OCI-LY1 (cell line): ENCODE results near the gene VTI1A.

Source experiments
- H2AFZ ChIP-seq: fragments of 200-600 bp; sonication (generic), shearing (Covaris generic); 2 replicates; pipeline ENCODE4 v1.6.0; 2014; ENCODE audit warnings: antibody characterized with exemption, mild to moderate bottlenecking, low read length
- H3F3A ChIP-seq: fragments of 200-600 bp; sonication (generic), shearing (Covaris generic); 2 replicates; pipeline ENCODE4 v1.6.0; 2014; ENCODE audit warnings: mild to moderate bottlenecking, antibody characterized with exemption, low read length, moderate library complexity; ENCODE audit not compliant: insufficient read depth
- H3K27ac ChIP-seq: fragments of 200-600 bp; sonication (generic); 2 replicates; pipeline ENCODE4 v1.5.1; 2014; ENCODE audit warnings: low read length, mixed run types, mild to moderate bottlenecking, low read depth; ENCODE audit not compliant: poor library complexity, severe bottlenecking
- H3K27me3 ChIP-seq: fragments of 200-600 bp; sonication (generic); 2 replicates; pipeline ENCODE4 v1.6.0; 2014; ENCODE audit warnings: antibody characterized with exemption, mild to moderate bottlenecking, low read length, moderate library complexity; ENCODE audit not compliant: insufficient read depth
- H3K36me3 ChIP-seq: fragments of 200-600 bp; sonication (generic); 2 replicates; pipeline ENCODE4 v1.6.1; 2014; ENCODE audit warnings: mild to moderate bottlenecking, antibody characterized with exemption, low read length, moderate library complexity, mixed read lengths; ENCODE audit not compliant: insufficient read depth
- H3K4me1 ChIP-seq: fragments of 200-600 bp; sonication (generic); 2 replicates; pipeline ENCODE4 v1.5.1; 2014; ENCODE audit warnings: mild to moderate bottlenecking, low read length, moderate library complexity; ENCODE audit not compliant: insufficient read depth, severe bottlenecking
- H3K4me2 ChIP-seq: fragments of 200-600 bp; sonication (generic), shearing (Covaris generic); 2 replicates; pipeline ENCODE4 v1.6.1; 2014; ENCODE audit warnings: low read length
- H3K4me3 ChIP-seq: fragments of 200-600 bp; sonication (generic); 2 replicates; pipeline ENCODE4 v1.5.1; 2014; ENCODE audit warnings: low read length, low read depth, mild to moderate bottlenecking, mixed read lengths; ENCODE audit not compliant: poor library complexity, severe bottlenecking
- H3K79me2 ChIP-seq: fragments of 200-600 bp; shearing (Covaris generic); 2 replicates; pipeline ENCODE4 v1.6.1; 2016; ENCODE audit warnings: mixed run types, low read length, mixed read lengths; ENCODE audit not compliant: insufficient read depth
- H3K9ac ChIP-seq: fragments of 200-600 bp; sonication (generic), shearing (Covaris generic); 2 replicates; pipeline ENCODE4 v1.6.1; 2014; ENCODE audit warnings: mild to moderate bottlenecking, low read length, mixed read lengths
- H3K9me2 ChIP-seq: fragments of 200-600 bp; sonication (generic), shearing (Covaris generic); 2 replicates; pipeline ENCODE4 v1.6.1; 2014; ENCODE audit warnings: low read depth, mild to moderate bottlenecking, low read length, mixed read lengths
- H3K9me3 ChIP-seq: fragments of 200-600 bp; shearing (Covaris generic); 2 replicates; pipeline ENCODE4 v1.6.1; 2014; ENCODE audit warnings: low read length, mixed read lengths
- H4K20me1 ChIP-seq: fragments of 200-600 bp; sonication (generic), shearing (Covaris generic); 2 replicates; pipeline ENCODE4 v1.6.0; 2016; ENCODE audit warnings: mild to moderate bottlenecking, low read length; ENCODE audit not compliant: insufficient read depth
- EZH2 ChIP-seq: fragments of 200-600 bp; sonication (generic), shearing (Covaris generic); IDR thresholded peaks from 2 replicates; pipeline ENCODE4 v1.8.0; 2017; ENCODE audit warnings: borderline replicate concordance, mixed run types, mild to moderate bottlenecking, antibody characterized with exemption, low read length, moderate library complexity, mixed read lengths
- TF ChIP-seq, protein P1 (sequence below): fragments of 200-600 bp; sonication (generic), shearing (Covaris generic); IDR thresholded peaks from 2 replicates; pipeline ENCODE4 v1.5.1; 2017; ENCODE audit warnings: mild to moderate bottlenecking, antibody characterized with exemption, low read length, moderate library complexity, mixed read lengths

The VTI1A gene

DNA sequence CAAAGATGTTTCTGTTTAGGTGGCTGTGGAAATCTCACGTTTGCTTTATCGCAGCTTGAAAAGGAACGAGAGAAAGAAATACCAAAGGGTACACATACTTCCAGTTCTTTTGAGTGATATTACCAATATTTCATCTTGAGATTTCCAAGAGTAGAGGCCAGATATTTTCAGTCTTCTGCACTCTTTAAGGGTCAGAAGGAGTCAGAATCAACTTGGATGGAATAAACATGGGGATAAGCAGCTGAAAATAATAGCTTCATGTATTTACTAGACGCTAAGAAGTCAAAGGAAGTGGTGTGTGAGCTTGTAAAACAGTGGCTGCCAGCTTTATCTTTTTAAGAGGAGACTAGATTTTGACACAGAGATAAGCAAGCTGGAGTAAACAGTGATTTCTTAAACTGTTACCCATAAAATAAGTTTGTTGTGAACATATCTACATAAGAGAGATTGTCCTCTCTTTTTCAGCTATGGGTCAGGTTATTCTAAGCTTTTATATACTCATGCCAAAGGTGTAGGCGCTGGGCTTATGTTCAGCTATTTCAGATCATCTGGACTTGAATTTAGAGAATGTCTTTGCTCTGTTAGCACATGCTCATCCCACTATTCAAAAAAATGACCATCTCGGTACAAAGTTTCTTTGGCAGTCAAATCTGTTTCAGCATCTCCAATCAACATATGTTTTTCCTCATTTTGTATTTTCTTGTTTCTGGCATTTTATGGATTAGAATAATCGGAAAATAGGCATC is 332.2 kb downstream of the VTI1A start:
- no peak overlapping the region for H3K9ac ChIP-seq
- H3K27me3 ChIP-seq: no peaks in the 10 kb centered on the region
- H3K4me3 ChIP-seq: no peak overlapping the region
- no peaks in the 10 kb centered on the region for H3F3A ChIP-seq
- H3K4me1 ChIP-seq: no peaks in the 10 kb centered on the region
- TF ChIP-seq EZH2: no peak
- TF ChIP-seq, protein P1, sequence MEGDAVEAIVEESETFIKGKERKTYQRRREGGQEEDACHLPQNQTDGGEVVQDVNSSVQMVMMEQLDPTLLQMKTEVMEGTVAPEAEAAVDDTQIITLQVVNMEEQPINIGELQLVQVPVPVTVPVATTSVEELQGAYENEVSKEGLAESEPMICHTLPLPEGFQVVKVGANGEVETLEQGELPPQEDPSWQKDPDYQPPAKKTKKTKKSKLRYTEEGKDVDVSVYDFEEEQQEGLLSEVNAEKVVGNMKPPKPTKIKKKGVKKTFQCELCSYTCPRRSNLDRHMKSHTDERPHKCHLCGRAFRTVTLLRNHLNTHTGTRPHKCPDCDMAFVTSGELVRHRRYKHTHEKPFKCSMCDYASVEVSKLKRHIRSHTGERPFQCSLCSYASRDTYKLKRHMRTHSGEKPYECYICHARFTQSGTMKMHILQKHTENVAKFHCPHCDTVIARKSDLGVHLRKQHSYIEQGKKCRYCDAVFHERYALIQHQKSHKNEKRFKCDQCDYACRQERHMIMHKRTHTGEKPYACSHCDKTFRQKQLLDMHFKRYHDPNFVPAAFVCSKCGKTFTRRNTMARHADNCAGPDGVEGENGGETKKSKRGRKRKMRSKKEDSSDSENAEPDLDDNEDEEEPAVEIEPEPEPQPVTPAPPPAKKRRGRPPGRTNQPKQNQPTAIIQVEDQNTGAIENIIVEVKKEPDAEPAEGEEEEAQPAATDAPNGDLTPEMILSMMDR: no peak
- no peaks in the 10 kb centered on the region for H3K9me2 ChIP-seq
- H3K4me2 ChIP-seq: no peak overlapping the region
- no peaks in the 10 kb centered on the region for H3K79me2 ChIP-seq
- H3K27ac ChIP-seq: no peak overlapping the region
- H3K36me3 ChIP-seq: no peaks in the 10 kb centered on the region
- no peaks in the 10 kb centered on the region for H4K20me1 ChIP-seq
- no peaks in the 10 kb centered on the region for H3K9me3 ChIP-seq
- H2AFZ ChIP-seq: no peak overlapping the region

DNA sequence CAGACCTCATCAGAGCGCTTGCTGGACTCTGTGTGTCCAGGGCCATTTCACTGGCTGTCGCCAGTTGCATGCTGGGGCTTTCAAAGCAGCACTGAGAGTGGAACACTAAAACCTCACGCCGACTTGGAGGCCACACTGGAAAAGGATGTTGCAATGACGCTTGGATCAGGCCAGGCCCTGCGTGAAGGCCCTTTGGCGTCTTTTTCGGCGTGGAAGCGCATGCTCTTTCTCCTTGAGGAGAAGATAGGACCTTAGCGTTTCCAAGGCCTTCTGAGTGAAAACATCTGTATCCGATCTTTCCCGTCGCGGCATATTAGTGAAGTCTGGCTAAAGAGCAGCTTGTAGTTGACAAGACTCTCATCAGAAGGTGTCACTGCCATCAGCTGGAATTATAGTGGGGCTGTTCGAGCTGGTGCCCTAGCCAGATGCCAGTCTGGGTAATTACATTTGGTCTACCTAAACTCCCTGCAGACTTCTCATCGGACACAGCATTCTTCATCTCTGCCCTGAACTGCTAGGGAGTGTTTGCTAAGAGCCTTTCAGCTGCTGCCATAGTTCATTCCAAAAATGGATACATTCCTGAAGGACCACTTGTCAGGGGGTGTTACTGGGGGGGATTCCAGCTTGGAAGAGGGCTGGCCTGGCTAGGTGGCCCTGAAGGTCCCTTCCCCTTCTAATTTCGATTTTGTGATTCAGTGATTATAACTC is 335.3 kb downstream of the VTI1A start:
- Histone ChIP-seq H3K27ac (no peak overlapping the region), H2AFZ (no peak overlapping the region), H4K20me1 (no peaks in the 10 kb centered on the region), H3K9ac (no peak overlapping the region), H3K27me3 (no peaks in the 10 kb centered on the region), H3K4me3 (no peak overlapping the region), H3K9me3 (no peaks in the 10 kb centered on the region), H3K9me2 (no peaks in the 10 kb centered on the region), H3K4me2 (no peak overlapping the region), H3K79me2 (no peaks in the 10 kb centered on the region), H3K4me1 (no peaks in the 10 kb centered on the region), H3F3A (no peaks in the 10 kb centered on the region), H3K36me3 (no peaks in the 10 kb centered on the region)
- TF ChIP-seq, protein P1: no peak
- TF ChIP-seq EZH2: no peak

DNA sequence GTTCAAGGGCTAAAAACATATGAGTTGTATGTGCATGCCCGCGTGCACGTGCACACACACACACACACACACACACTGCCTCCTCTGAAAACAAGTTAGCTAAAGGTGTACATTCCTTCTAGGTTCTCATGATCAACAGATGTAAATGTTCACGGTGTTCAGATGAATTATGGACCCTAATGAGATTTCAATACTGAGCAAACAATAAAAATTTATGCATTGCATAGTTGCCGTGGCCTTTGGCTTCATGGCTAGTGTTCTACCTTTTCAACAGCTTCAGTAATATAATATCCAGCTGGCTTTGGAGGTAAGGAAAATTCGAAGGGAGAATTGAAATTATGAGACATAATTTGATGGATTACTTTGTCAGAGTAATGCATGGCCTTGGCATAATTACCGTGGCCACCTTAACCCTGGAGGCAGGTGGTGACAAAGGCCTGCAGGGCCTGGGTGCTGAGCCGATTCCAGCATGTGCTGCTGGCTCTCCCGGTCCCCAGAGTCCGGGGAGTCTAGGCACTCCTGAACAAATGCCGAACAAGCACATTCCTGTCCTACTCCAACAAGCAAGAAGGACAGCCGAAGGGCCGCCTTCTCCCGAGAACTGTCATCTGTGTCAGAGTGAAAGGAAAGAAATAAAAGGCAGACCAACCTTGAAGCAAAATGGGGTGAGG is 336.5 kb downstream of the VTI1A start:
- H3K4me3 ChIP-seq: no peak overlapping the region
- no peak overlapping the region for H3K4me2 ChIP-seq
- H4K20me1 ChIP-seq: no peaks in the 10 kb centered on the region
- H3K9ac ChIP-seq: no peak overlapping the region
- H3K36me3 ChIP-seq: no peaks in the 10 kb centered on the region
- H3K27me3 ChIP-seq: no peaks in the 10 kb centered on the region
- H2AFZ ChIP-seq: no peak overlapping the region
- no peak overlapping the region for H3K27ac ChIP-seq
- H3F3A ChIP-seq: no peaks in the 10 kb centered on the region
- TF ChIP-seq EZH2: no peak
- TF ChIP-seq, protein P1: no peak
- no peaks in the 10 kb centered on the region for H3K9me3 ChIP-seq
- H3K79me2 ChIP-seq: no peaks in the 10 kb centered on the region
- H3K9me2 ChIP-seq: no peaks in the 10 kb centered on the region
- no peaks in the 10 kb centered on the region for H3K4me1 ChIP-seq
